GM21619 (cell line): ENCODE measurements around the gene PEMT.
A peak's percentile ranks its signal among the peaks of the same experiment; 100 is the strongest.
"Not testable (repeated sequence)": the region's sequence is repeated elsewhere in the genome, so short reads cannot be mapped to it uniquely, and the experiment has no call there.

Experiments
- ATAC-seq: cut with Tn5 transposase; IDR thresholded peaks from one replicate; pipeline ENCODE4 v1.9.1; 2021; ENCODE audit not compliant: unreplicated experiment

PEMT gene

DNA sequence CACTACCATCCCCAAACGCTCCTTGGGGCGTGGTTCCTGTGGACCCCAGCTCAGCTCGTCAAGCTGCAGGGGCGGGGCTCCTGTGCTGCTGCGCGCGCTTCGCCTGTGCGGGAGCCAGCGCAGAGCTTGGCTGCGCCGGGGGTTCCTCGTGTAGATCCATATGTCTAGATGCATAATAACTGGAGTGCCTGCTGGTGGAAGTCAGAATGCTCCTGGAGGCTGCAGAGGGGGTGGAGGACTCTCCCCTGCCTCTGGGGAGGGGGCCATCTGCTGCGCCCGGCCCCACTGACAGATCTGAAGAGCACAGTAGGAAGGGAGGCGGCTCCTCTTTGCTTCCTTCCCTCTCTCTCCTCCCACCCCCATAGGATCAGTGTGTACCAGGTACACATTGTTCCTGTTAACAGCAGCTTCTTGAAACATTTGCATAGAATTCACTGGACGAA is 99.9 kb downstream of the PEMT start:
- ATAC-seq = no peak

GRCh38 chr17:17491031-17491471 is 100.5 kb downstream of the PEMT start:
- no peak for ATAC-seq

- no peak for ATAC-seq
Measured at GRCh38 chr17:17487998-17488397, 103.5 kb downstream of the PEMT start.

- ATAC-seq = not testable (repeated sequence)
Measured at GRCh38 chr17:17486416-17486815, 105.1 kb downstream of the PEMT start.

- no peak for ATAC-seq
Measured at GRCh38 chr17:17485420-17485819, 106.1 kb downstream of the PEMT start.

- ATAC-seq = no peak
Measured at GRCh38 chr17:17484451-17484899, 107.0 kb downstream of the PEMT start.

DNA sequence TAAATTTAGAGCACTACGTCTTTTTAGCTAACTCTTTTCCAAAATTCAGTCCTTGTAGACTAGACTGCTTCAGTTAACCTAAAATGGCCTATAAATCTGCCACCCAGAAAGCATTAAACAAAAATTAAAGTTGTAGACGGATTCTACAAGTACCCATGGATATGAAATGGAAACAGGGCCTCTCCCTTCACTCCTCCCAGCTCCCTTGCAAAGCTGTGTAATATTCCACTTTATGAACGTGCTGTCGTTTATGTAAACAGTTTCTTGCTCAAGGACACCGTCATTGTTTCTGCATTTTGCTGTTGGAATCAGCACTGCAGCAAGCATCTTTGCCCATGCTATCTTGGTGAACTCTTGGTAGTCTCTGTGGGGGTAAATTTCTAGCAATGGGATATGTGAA is 109.6 kb downstream of the PEMT start:
- ATAC-seq = no peak

- ATAC-seq = no peak
Measured at GRCh38 chr17:17480593-17481148, 110.8 kb downstream of the PEMT start.

DNA sequence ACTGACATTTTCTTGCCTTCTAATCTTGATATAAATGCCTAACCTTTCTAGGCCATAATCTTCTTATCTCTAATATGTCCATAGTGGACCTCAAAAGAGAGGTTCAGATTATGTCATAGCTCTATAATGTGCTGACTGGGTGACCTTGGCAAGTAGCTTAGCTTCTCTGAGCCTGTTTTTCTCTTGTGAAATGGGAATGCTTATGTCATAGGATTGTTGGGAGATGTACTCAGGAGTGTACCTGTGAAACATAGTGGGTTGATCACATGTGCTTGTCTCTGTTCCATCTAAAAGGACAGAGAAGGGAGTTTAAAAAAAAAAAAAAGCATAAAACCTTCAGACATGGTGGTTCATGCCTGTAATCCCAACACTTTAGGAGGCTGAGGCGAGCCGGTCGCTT is 112.3 kb downstream of the PEMT start:
- no peak for ATAC-seq

GRCh38 chr17:17476865-17477467 is 114.5 kb downstream of the PEMT start, which contains the start of gene MED9:
Gene MED9 (plus strand): TSS chr17:17477000. CDS start chr17:17477042, 42 bp downstream.
- ATAC-seq = peak; percentile 75

DNA sequence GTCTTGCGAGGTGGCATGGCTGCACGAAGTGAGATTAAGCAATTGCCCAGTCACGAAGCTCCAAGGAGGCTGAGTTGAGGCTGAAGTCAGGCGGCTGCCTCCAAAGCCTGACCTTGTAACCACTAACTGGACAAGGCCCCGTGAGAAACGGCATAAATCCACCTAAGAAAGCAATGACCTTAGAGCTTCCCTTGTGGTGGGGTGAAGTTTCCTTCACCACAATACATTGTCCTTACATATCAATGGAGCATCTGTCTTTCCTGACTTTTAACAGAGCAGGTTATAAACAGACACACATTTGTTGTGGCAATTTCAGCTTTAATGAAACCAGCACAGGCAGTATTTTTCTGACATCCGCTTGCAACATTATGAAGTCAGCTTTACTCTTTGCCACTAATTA is 117.2 kb downstream of the PEMT start:
- no peak for ATAC-seq

DNA sequence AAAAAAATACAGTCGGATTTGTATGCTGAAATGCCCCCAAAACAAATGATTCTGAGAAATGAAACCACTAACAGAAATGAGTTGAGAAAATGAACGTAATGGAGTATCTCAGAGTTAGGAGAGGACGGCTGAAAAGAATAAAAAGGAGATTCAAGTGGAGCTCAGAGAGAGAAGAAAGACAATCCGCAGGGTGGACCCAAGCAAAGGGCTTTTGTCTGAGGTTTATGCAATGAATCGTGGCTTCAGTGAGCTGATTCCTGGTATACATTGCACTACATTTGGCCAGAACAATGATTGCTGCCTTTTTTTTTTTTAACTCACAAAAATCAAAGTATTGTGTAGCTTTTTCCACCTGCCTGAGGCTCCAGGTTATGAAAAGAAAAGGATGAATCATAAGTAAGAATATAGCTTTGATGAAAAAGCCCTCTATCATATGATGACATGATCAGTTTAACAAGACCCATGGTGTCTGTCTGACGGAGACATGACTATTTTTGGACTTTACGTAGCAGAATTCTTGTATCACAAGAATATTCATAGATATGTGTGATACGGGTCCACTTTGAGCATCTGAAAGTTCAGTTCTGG is 119.1 kb downstream of the PEMT start:
- no peak for ATAC-seq

GRCh38 chr17:17469996-17470395 is 121.5 kb downstream of the PEMT start:
- ATAC-seq = no peak

GRCh38 chr17:17469358-17469757 is 122.2 kb downstream of the PEMT start:
- no peak for ATAC-seq

GRCh38 chr17:17468217-17469010 is 123.1 kb downstream of the PEMT start:
- no peak for ATAC-seq

DNA sequence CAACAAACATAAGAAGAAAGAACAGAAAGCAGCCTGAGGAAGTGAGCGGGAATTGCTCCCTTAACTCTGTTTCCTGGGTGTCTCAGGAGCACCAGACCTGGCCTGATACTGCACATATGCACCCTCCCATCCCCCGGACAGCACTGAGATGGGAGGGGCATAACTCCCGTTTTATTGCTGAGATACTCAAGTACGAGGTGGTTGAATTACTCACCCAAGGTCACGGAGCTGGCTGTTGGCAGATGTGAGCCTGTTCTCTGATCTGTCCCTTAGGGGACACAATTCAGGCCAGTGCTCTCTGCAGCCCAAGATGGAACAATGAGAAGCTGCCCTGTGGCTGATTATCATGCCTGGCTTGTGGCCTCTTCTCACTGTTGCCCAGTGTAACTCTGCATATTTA is 123.8 kb downstream of the PEMT start:
- ATAC-seq = no peak

DNA sequence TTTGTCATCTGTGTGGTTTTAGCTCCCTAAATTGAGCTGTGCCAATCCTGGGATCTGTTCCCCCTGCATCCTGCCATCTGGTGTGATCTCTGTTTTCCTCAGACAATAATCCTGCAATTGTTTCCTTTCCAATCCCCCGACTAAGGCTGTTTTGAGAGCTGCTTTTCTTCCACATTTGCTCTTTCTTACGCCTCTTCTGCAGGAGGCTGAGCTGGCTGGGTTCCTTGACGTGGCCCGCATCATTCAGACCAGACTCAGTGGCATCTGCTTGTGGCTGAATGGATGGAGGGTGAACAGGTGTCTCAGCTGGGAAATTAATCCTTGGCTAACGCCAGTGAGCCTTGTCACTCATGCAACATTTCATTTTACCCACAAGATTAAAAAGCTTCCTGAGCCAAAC is 124.5 kb downstream of the PEMT start:
- no peak for ATAC-seq

DNA sequence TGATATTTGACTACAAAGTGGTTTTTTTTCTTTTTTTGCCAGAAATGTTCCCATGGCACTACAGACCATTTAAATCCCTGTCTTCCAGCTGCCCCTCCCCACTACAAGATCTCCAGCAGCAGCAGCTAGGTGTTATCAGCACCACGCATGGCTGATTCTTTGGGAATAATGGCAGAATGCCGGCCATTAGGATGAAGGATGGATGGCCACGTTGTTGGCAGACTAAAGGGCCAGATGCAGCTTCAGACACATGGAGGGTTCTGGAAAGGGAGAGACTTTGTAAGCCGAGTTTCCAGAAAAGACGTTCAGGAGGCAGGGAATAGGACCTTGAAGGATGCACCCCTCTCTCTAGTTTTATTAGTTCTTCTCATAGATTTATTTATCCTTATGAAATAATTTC is 125.0 kb downstream of the PEMT start:
- ATAC-seq = no peak

GRCh38 chr17:17465878-17466277 is 125.6 kb downstream of the PEMT start:
- ATAC-seq = not testable (repeated sequence)

GRCh38 chr17:17463821-17464220 is 127.7 kb downstream of the PEMT start:
- ATAC-seq = no peak

- no peak for ATAC-seq
Measured at GRCh38 chr17:17462048-17462824, 129.3 kb downstream of the PEMT start.
